Measurements from ENCODE around the gene C22orf15. TPM values are rescaled to one million over a fixed set of nuclear protein-coding genes. Genes with fewer than 3 reads are reported as not detected.

C22orf15 gene
- total and polyA plus RNA-seq, 2 of the 8 experiments (the other 6 are each of a cell fraction or from before 2014, with no cell fraction given): 4.2 to 4.9 TPM

GRCh38 chr22:23782252-23782651 lies 19.5 kb downstream of the C22orf15 start:
- H2BK120ac ChIP-seq (replicated peaks; ENCODE audit: low read depth, low read length): no peak overlapping the region
- no peaks in the 10 kb centered on the region for H3K27me3 ChIP-seq (replicated peaks in 1 of 4; ENCODE audit: control insufficient read depth in 3 of 4, extremely low read depth in 1 of 4, insufficient read depth in 3 of 4, low read length in 3 of 4)
- H3K4me3 ChIP-seq (ENCODE audit: extremely low read depth in 1 of 4, insufficient read depth in 2 of 4, low read depth in 3 of 4, low read length in 4 of 4): no peak overlapping the region
- DNase-seq (ENCODE audit: low read depth in 1 of 2, low spot score in 2 of 2) (no peak), FAIRE-seq (no peak)
- H4K8ac ChIP-seq (ENCODE audit: extremely low read depth, insufficient read depth, low read length): no peak overlapping the region
- H3K56ac ChIP-seq (replicated peaks; ENCODE audit: insufficient read length, low read depth, low read length): no peak overlapping the region
- no peak overlapping the region for H2AK5ac ChIP-seq (ENCODE audit: low read depth, low read length)
- 90% methylated on average over 10 of the region's 16 CpGs; no CpG with 5 or more reads in 1 of the 2 experiments for WGBS, 2 experiments (ENCODE audit: extremely low coverage in 1 of 2, insufficient coverage in 1 of 2, insufficient read length in 1 of 2, insufficient replicate concordance in 2 of 2, low coverage in 1 of 2, low lambda C conversion rate in 2 of 2, missing lambda C conversion rate in 1 of 2)
- H3K36me3 ChIP-seq (ENCODE audit: control insufficient read depth in 2 of 4, insufficient read depth in 4 of 4, low read length in 3 of 4): no peaks in the 10 kb centered on the region
- no peak overlapping the region for H2BK20ac ChIP-seq (ENCODE audit: low read length)
- no peaks in the 10 kb centered on the region for H3K23me2 ChIP-seq (ENCODE audit: low read depth, low read length)
- H2AFZ ChIP-seq (ENCODE audit: low read length): no peak overlapping the region
- no peak overlapping the region for H3K27ac ChIP-seq (ENCODE audit: low read depth, low read length)
- H4K20me1 ChIP-seq (replicated peaks in 1 of 2; ENCODE audit: control insufficient read depth in 1 of 2, insufficient read depth in 2 of 2, low read length in 2 of 2): peaks cover 0 to 2% of the 10 kb centered on the region in 2 experiments
- ChIA-PET CTCF (ENCODE audit: partially characterized antibody) (interaction anchor here (0.7 to 0.8 kb wide), 2 partner anchors 63 to 96 kb away, joined by 3 read pairs; no protein-coding TSS in a partner anchor), POLR2A (ENCODE audit: partially characterized antibody) (interaction anchor here (2.0 kb wide), 1 partner anchor 9 kb away, joined by 5 read pairs; the partner anchor contains the start of gene MMP11)
- no peak overlapping the region for H2BK15ac ChIP-seq (ENCODE audit: low read length)
- no peak overlapping the region for H3K4me2 ChIP-seq (ENCODE audit: insufficient read depth in 1 of 2, low read depth in 2 of 2, low read length in 2 of 2)
- no peak overlapping the region for H4K5ac ChIP-seq (ENCODE audit: insufficient read length, low read depth, low read length)
- H3K79me2 ChIP-seq (ENCODE audit: control insufficient read depth in 1 of 2, insufficient read depth in 2 of 2, low read length in 2 of 2): no peaks in the 10 kb centered on the region
- no peak overlapping the region for H3K14ac ChIP-seq (ENCODE audit: insufficient read length)
- no peak overlapping the region for H2BK5ac ChIP-seq (ENCODE audit: low read depth, low read length)
- no peak overlapping the region for H3K18ac ChIP-seq (ENCODE audit: extremely low read depth, low read length)
- no peaks in the 10 kb centered on the region; the same call in 1 of the 2 replicates for H3K79me1 ChIP-seq (ENCODE audit: low read depth, low read length)
- H3K4me1 ChIP-seq (replicated peaks in 1 of 4; ENCODE audit: control insufficient read depth in 3 of 4, insufficient read depth in 4 of 4, low read length in 3 of 4): peaks cover 0 to 10% (median 4%) of the 10 kb centered on the region in 4 experiments; a peak in 3 of 7 replicates
- no peak overlapping the region for H3K4ac ChIP-seq (replicated peaks; ENCODE audit: insufficient read length, low read depth, low read length)
- H3K23ac ChIP-seq (ENCODE audit: insufficient read length): no peak overlapping the region
- no peak overlapping the region for H4K91ac ChIP-seq (replicated peaks; ENCODE audit: insufficient read length, low read length)
- H2BK12ac ChIP-seq (ENCODE audit: low read depth, low read length): no peak overlapping the region
- no peak overlapping the region for H3K9ac ChIP-seq (replicated peaks in 1 of 4; ENCODE audit: extremely low read depth in 1 of 4, low read depth in 3 of 4, low read length in 3 of 4)
- no peaks in the 10 kb centered on the region for H3K9me3 ChIP-seq (ENCODE audit: insufficient read depth in 2 of 2, low read depth in 1 of 2, low read length in 1 of 2)
- TF ChIP-seq CTBP2 (IDR thresholded peaks at IDR 0.05; ENCODE audit: borderline replicate concordance, insufficient read depth, insufficient read length, low read length): no peak
- no peak for TF ChIP-seq RFX5 (IDR thresholded peaks at IDR 0.05; ENCODE audit: borderline replicate concordance, low read depth, low read length)
- TF ChIP-seq EP300 (IDR thresholded peaks at IDR 0.05; ENCODE audit: borderline replicate concordance in 1 of 2, low read depth in 2 of 2, low read length in 2 of 2): no peak
- TF ChIP-seq SP1 (IDR thresholded peaks at IDR 0.05; ENCODE audit: low read depth, low read length): no peak
- no peak for TF ChIP-seq SP4 (IDR thresholded peaks at IDR 0.05; ENCODE audit: low read length)
- no peak for TF ChIP-seq CREB1 (IDR thresholded peaks at IDR 0.05)
- TF ChIP-seq CBX8 (IDR thresholded peaks at IDR 0.05; ENCODE audit: borderline replicate concordance, low read depth, low read length): no peak
- no peak for TF ChIP-seq SAP30 (IDR thresholded peaks at IDR 0.05; ENCODE audit: insufficient read depth, insufficient replicate concordance, low read length)
- TF ChIP-seq POLR2AphosphoS5 (IDR thresholded peaks at IDR 0.05; ENCODE audit: low read depth, low read length): no peak
- no peak for TF ChIP-seq HDAC6 (IDR thresholded peaks at IDR 0.05; ENCODE audit: low read depth, low read length)
- no peak for TF ChIP-seq TCF12 (IDR thresholded peaks at IDR 0.05; ENCODE audit: low read depth, low read length)
- no peak for TF ChIP-seq BCL11A (IDR thresholded peaks at IDR 0.05; ENCODE audit: low read depth in 2 of 2, low read length in 2 of 2)
- no peak for TF ChIP-seq ATF3 (IDR thresholded peaks at IDR 0.05; ENCODE audit: insufficient read depth, low read depth, low read length)
- no peak for TF ChIP-seq ZNF274 (IDR thresholded peaks at IDR 0.05; ENCODE audit: borderline replicate concordance, extremely low read depth, low read length)

All from H1 (cell line).